Globus pallidus (tissue), 1 donor: Measurements from ENCODE around the gene SPON1.
"Not testable (repeated sequence)": the region's sequence is repeated elsewhere in the genome, so short reads cannot be mapped to it uniquely, and the experiment has no call there.

ENCODE experiments used
- DNase-seq: peaks from one replicate; pipeline ENCODE4 v3.0.0-alpha.2; 2015; ENCODE audit warnings: low spot score

Gene SPON1

DNA sequence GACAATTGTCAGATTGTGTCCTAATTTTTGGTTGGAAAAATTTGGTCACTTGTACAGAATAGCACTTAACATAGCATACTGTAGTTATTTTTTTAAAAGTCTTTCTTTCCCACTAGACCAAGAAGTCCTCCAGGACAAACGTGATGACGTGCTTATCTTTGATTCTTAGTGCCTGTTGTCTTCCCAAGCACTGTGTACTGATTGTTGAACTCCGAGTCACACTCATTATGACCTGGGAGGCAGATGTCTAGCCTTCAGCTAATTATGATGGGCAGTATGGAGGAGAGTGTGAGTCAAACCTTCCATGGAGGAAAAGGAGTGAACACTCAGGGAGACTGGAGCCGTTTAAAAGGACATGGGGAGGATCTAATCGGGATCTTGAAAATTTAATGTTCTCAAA, 119.8 kb downstream of the SPON1 start:
- DNase-seq: no peak

DNA sequence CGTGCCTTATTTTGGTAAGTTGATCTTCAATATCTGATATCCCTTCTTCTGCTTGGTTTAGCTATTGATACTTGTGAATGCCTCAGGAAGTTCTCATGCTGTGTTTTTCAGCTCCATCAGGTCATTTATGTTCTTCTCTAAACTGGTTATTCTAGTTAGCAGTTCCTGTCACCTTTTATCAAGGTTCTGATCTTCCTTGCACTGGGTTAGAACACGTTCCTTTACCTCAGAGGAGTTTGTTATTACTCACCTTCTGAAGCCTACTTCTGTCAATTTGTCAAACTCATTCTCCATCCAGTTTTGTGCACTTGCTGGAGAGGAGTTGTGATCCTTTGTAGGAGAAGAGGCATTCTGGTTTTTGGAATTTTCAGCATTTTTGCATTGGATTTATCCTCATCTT, 126.3 kb downstream of the SPON1 start:
- DNase-seq: not testable (repeated sequence)

DNA sequence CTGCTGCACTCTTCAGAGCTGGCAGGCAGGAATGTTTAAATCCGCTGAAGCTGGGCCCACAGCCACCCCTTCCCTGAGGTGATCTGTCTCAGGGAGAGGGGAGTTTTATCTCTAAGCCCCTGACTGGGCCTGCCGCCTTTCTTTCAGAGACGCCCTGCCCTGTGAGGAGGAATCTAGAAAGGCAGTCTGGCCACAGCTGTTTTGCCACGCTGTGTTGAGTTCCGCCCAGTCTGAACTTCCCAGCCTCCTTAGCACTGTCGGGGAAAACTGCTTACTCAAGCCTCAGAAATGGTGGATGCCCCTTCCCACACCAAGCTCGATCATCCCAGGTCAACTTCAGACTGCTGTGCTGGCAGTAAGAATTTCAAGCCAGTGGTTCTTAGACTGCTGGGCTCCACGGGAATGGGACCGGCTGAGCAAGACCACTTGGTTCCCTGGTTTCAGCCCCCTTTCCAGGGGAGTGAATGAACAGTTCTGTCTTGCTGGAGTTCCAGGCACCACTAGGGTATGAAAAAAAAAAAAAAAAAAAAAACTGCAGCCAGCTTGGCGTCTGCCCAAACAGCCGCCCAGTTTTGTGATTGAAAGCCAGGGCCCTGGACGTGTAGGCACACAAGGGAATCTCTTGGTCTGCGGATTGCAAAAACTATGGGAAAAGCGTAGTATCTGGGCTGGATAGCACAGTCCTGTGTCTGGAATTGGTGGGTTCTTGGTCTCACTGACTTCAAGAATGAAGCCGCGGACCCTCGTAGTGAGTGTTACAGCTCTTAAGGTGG, 127.4 kb downstream of the SPON1 start:
- DNase-seq: no peak

GRCh38 chr11:14090631-14091030, 128.1 kb downstream of the SPON1 start:
- DNase-seq: not testable (repeated sequence)

- DNase-seq: no peak
Measured at GRCh38 chr11:14093065-14093464, 130.5 kb downstream of the SPON1 start.

DNA sequence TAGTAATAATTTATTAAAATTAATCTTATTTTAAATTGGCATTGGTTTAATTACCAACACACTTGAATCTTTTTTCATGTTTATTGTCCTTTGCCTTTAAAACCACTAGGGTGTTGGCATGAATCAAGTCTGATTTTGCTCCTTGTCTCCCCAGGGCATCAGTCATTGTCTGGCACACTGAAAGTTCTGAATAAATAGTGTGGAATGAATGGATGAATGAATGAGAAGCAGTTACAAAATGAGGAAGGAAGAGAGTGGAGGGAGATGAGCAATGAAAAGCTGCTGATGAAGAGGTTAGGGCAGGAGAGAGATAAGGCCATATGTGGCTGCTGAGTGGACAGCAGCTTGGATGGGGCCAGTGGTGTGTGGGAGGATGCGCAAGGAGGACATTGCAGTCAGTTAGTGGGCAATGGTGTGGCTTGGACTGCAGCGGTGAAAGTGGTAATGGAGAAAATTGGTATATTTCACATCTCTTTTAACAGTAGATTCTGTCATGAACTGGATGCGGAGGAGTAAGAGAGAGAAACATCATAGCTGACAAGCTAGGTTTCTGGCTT, 132.0 kb downstream of the SPON1 start:
- no peak for DNase-seq

GRCh38 chr11:14095882-14096281, 133.4 kb downstream of the SPON1 start:
- DNase-seq: no peak

DNA sequence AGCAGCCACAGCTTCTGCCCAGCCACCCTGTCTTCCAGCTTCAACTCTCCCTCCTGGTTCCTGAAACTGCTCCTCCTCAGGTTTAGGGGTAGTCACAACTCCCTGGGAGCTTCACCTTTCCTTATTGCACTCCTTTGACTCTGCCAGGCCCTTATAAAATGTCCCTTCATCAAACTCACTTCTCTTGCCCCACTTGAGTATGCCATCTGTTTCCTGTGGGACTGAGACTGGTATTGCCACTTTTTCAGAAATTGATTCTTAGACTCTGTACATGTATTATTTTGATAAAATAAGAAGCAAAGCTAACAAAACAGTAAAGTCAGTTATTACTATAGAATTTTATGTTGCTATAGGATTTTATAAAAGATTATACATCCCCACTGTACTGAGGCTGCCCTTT, 134.1 kb downstream of the SPON1 start:
- DNase-seq: no peak

- DNase-seq: no peak
Measured at GRCh38 chr11:14101388-14101787, 138.9 kb downstream of the SPON1 start.

DNA sequence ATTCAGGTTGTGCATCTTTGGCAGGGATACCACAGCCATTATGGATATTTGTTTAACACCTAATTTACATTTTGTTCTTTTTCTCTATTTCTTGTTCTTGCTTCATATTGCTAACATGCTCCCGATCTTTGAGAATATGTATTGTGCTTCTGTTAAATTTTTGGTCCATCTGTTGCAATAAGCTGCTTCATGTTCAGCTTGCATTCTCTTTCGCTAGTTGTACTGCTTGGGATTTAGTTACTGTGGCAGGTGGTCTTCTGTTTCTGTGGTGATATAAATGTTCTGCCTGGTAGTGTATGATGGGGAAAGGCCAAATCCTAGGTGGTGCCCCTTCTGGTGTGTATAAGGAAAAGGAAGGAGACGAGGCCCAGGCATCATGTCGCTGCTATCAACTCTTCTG, 140.2 kb downstream of the SPON1 start:
- no peak for DNase-seq

DNA sequence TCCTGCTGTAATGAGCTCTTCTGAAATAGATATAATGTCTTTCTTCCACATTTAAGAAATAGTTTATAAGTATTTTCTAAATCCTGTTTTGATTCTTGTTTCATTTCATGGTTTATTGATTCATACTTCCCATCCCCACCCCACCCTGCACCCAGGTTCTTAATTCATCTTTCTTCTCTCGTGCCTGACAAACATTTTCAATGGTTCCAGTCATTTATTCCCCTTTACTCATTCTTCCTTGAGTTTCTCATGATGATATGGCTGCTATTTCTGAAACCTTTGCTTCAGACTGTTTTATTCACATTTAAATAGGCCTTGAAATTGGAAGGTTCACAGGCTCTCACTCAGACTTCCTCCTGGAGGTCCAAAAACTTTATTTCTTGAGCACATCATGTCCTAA, 142.9 kb downstream of the SPON1 start:
- DNase-seq: no peak

- no peak for DNase-seq
Measured at GRCh38 chr11:14106303-14107049, 144.0 kb downstream of the SPON1 start.

- no peak for DNase-seq
Measured at GRCh38 chr11:14107050-14107430, 144.5 kb downstream of the SPON1 start.

DNA sequence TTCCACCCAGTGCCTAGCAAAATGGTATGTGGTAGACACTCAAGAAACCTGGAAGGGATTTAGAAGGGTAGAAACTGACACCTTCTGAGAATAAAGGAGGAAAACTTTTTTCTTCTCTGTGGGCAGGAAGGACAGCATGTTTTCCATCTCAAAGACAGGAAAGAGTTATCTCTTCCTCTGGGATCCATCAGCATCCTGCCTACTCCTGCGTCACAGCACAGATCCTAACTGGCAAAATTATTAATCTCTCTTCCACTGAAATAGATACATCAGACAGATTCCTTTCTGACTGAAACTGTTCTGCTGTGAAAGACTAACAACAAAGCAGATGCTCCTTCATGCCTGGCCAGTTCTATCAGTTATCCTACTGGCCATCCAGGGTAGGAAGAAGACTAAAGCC, 147.2 kb downstream of the SPON1 start:
- no peak for DNase-seq

GRCh38 chr11:14110629-14111028, 148.1 kb downstream of the SPON1 start:
- DNase-seq: no peak

DNA sequence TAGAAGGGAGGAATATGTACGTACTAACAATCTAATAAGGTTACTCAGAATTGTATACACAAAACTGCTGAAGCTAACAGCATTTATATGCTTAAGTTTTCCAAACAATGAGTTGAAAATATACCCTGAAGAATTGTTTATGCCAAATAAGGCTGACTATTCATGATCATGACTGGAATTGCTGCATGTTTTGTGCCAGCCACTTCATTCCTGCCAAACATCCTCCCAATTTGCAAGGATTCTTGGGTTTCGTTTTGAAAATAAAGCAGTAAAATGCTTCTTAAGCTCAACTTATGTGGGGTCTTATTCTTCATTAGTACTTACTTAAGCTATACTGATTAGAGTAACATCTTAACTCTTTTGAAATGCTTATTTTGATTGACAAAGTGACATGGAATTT, 149.0 kb downstream of the SPON1 start:
- DNase-seq: no peak

GRCh38 chr11:14112721-14113120, 150.2 kb downstream of the SPON1 start:
- DNase-seq: no peak

- DNase-seq: no peak
Measured at GRCh38 chr11:14114269-14114668, 151.7 kb downstream of the SPON1 start.

- DNase-seq: no peak
Measured at GRCh38 chr11:14114786-14115185, 152.3 kb downstream of the SPON1 start.

GRCh38 chr11:14117632-14118031, 155.1 kb downstream of the SPON1 start:
- DNase-seq: no peak

GRCh38 chr11:14118072-14118471, 155.5 kb downstream of the SPON1 start:
- no peak for DNase-seq

GRCh38 chr11:14119357-14119756, 156.8 kb downstream of the SPON1 start:
- no peak for DNase-seq

- DNase-seq: no peak
Measured at GRCh38 chr11:14124350-14124749, 161.8 kb downstream of the SPON1 start.
